Kidney (tissue), 14 donors: ENCODE data around the gene WBP2NL. TPM values are rescaled to one million over a fixed set of nuclear protein-coding genes. Genes with fewer than 3 reads are reported as not detected.

Source experiments
- DNase-seq, 5 donors: peaks; one replicate each; pipeline ENCODE4 v3.0.0-alpha.2; 2013 to 2020
- FAIRE-seq: peaks from 2 replicates; lab custom pipeline; 2012; peaks lifted over from hg19 to GRCh38; lab: Jason Lieb, UNC
- H3K27ac ChIP-seq, 2 donors: one replicate each; pipeline ENCODE4 v1.7.0; 2013; ENCODE audit warnings: low read depth in 2 of 2, low read length in 2 of 2, inconsistent platforms in 1 of 2
- H3K27me3 ChIP-seq: one replicate; pipeline ENCODE4 v1.7.1; 2013; ENCODE audit warnings: low read length, inconsistent platforms; ENCODE audit not compliant: control insufficient read depth, insufficient read depth
- H3K36me3 ChIP-seq, 3 donors: one replicate each; pipeline versions ENCODE4 v1.7.0 to v1.7.1; 2013; ENCODE audit warnings: low read length in 3 of 3, control low read depth in 1 of 3, inconsistent platforms in 1 of 3; ENCODE audit not compliant: insufficient read depth in 3 of 3, control insufficient read depth in 2 of 3
- H3K4me1 ChIP-seq, 3 donors: one replicate each; pipeline versions ENCODE4 v1.7.0 to v1.7.1; 2013; ENCODE audit warnings: low read length in 3 of 3, inconsistent platforms in 1 of 3, low read depth in 1 of 3; ENCODE audit not compliant: control insufficient read depth in 2 of 3, insufficient read depth in 2 of 3
- H3K4me3 ChIP-seq, 3 donors: one replicate each; pipeline versions ENCODE4 v1.7.0 to v1.8.1; 2013; ENCODE audit warnings: low read length in 3 of 3, control low read depth in 1 of 3, inconsistent platforms in 1 of 3
- H3K9ac ChIP-seq, 3 donors: one replicate each; pipeline versions ENCODE4 v1.7.0 to v1.7.1; 2013; ENCODE audit warnings: low read length in 3 of 3, control low read depth in 1 of 3, inconsistent platforms in 1 of 3
- H3K9me3 ChIP-seq, 3 donors: one replicate each; pipeline versions ENCODE4 v1.7.0 to v1.7.1; 2013; ENCODE audit warnings: low read length in 3 of 3, control low read depth in 1 of 3, inconsistent platforms in 1 of 3; ENCODE audit not compliant: control insufficient read depth in 2 of 3, insufficient read depth in 1 of 3
- CTCF ChIP-seq: IDR thresholded peaks from 3 replicates; pipeline ENCODE4 v1.5.1; 2012; ENCODE audit warnings: mild to moderate bottlenecking, moderate library complexity, borderline replicate concordance; ENCODE audit not compliant: insufficient read depth; ENCODE audit errors: extremely low read depth
- intact Hi-C: fragments of 100-400 bp; cut with DNase I; formaldehyde crosslinking; loops from one replicate; pipeline ENCODE4 v1.11.1; 2022
- polyA plus RNA-seq: library from polyadenylated mRNA; stranded (reverse); fragments of 350-450 nt; fragmentation: Illumina TruSeq; extraction: RNeasy Lipid Tissue Mini Kit (QIAGEN cat#74804); gene quantifications from one replicate; pipeline ENCODE4 v1.2.3, GENCODE V29; 2014; ENCODE audit warnings: low read depth, low replicate concordance; ENCODE audit not compliant: insufficient read depth
- total RNA-seq: library from RNA; stranded (reverse); fragmentation: NEBNext Ultra II Directional; extraction: Animal tissue kit (Norgen Biotek cat#: 25700); gene quantifications from one replicate; pipeline ENCODE4 v1.2.1, GENCODE V29; 2021
- donor health status: control.
- donor health status: control.
- donor health status: control.
- donor health status: control.
- donor health status: control.
- donor health status: DM: yes; HTN: yes; CAD: no.
- donor health status: Normal renal cell carcinoma (clear cell type).

WBP2NL gene
- total and polyA plus RNA-seq, 2 donors from 2014 or later: 0.84 to 2.5 TPM

GRCh38 chr22:41966607-41967240 is 31.9 kb upstream of the WBP2NL start:
- FAIRE-seq: no peak
- Histone ChIP-seq H3K27ac (no peak overlapping the region), H3K9ac (no peak overlapping the region), H3K4me1 (no peaks in the 10 kb centered on the region), H3K4me3 (no peak overlapping the region), H3K27me3 (no peaks in the 10 kb centered on the region), H3K9me3 (no peaks in the 10 kb centered on the region), H3K36me3 (no peaks in the 10 kb centered on the region)
- peak; percentile 38 for TF ChIP-seq CTCF
- intact Hi-C loops: no loop called here
- DNase-seq: peak in 3 of 5 donors; percentile 33 to 77 (median 70)

GRCh38 chr22:41968601-41969000 is 30.0 kb upstream of the WBP2NL start:
- DNase-seq (no peak), FAIRE-seq (no peak)
- no peaks in the 10 kb centered on the region for H3K4me1 ChIP-seq
- no peaks in the 10 kb centered on the region for H3K9me3 ChIP-seq
- TF ChIP-seq CTCF: no peak
- H3K27me3 ChIP-seq: no peaks in the 10 kb centered on the region
- H3K4me3 ChIP-seq: no peak overlapping the region
- H3K9ac ChIP-seq: no peak overlapping the region
- H3K36me3 ChIP-seq: no peaks in the 10 kb centered on the region
- no peak overlapping the region for H3K27ac ChIP-seq
- intact Hi-C loops: no loop called here

- DNase-seq (no peak), FAIRE-seq (no peak)
- H3K27ac ChIP-seq: no peak within 1 kb of the TSS
- no peaks in the 10 kb centered on the region for H3K36me3 ChIP-seq
- H3K4me3 ChIP-seq: no peak within 1 kb of the TSS
- H3K27me3 ChIP-seq: no peaks in the 10 kb centered on the region
- no peak for TF ChIP-seq CTCF
- intact Hi-C loops: no loop called here
- no peaks in the 10 kb centered on the region for H3K4me1 ChIP-seq
- H3K9ac ChIP-seq: no peak within 1 kb of the TSS
- H3K9me3 ChIP-seq: no peaks in the 10 kb centered on the region
These were observed 29.4 kb upstream of the WBP2NL start, which contains the start of gene SEPTIN3 for GRCh38 chr22:41969110-41969646. SEPTIN3 (plus strand) TSS chr22:41969443; CDS start chr22:41971493, 2,050 bp downstream.
